Mononuclear cell (primary cell): ENCODE measurements around the gene BRF1. TPM values are rescaled to one million over a fixed set of nuclear protein-coding genes. Genes with fewer than 3 reads are reported as not detected.
A peak's percentile ranks its signal among the peaks of the same experiment; 100 is the strongest.

ENCODE experiments used
- H3K27me3 ChIP-seq: 2 replicates; pipeline ENCODE4 v1.6.0; 2011; ENCODE audit warnings: low read length, control low read depth; ENCODE audit not compliant: insufficient read depth
- H3K4me1 ChIP-seq: 2 replicates; pipeline ENCODE4 v1.5.1; 2011; ENCODE audit warnings: mild to moderate bottlenecking, low read length, control low read depth; ENCODE audit not compliant: insufficient read depth
- H3K4me3 ChIP-seq: 2 replicates; pipeline ENCODE4 v1.5.1; 2011; ENCODE audit warnings: mild to moderate bottlenecking, low read length, moderate library complexity
- H3K9me3 ChIP-seq: 2 replicates; pipeline ENCODE4 v1.5.1; 2011; ENCODE audit warnings: low read depth, mild to moderate bottlenecking, control low read depth, low read length
- total RNA-seq: library from RNA; depleted of rRNA; stranded (reverse); fragments of >200 nt; gene quantifications from one replicate; pipeline ENCODE4 v1.2.3, GENCODE V29; 2012

BRF1 gene
- 39.7 TPM for total RNA-seq

DNA sequence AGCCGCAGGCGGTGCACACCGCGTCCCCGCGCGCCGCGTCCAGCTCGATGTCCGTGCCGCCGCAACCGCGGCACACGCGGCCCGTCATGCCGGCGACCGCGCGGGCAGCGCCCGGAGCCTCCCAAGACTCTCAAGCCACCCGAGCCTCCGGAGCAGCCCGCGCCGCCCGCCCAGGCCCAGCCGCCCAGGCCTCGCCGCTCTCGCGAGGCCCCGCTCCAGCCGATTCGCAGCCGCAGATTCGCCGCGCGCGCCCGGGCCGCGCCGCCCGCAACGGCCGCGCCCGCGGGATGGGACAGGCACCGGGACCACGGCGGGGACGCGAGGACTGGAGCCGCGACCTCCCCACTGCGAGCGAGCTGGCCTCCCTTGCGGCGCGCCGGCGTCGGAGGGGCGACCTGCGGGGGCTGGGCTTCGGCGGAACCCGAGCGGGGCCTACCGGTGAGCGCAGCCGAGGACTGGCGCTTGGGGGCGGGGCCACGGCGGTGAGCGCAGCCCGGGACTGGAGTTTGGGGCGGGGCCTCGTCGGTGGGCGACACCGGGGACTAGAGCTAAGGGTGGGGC is at the start of gene BRF1:
TSS of gene BRF1 (minus strand) at position 460 of the 561 bp plus-strand sequence. CDS start at position 88, 372 bp downstream.
- peak within 1 kb of the TSS; percentile 69 for H3K4me3 ChIP-seq
- peaks cover 39% of the 10 kb centered on the region for H3K4me1 ChIP-seq
- H3K27me3 ChIP-seq: no peaks in the 10 kb centered on the region
- no peaks in the 10 kb centered on the region for H3K9me3 ChIP-seq

DNA sequence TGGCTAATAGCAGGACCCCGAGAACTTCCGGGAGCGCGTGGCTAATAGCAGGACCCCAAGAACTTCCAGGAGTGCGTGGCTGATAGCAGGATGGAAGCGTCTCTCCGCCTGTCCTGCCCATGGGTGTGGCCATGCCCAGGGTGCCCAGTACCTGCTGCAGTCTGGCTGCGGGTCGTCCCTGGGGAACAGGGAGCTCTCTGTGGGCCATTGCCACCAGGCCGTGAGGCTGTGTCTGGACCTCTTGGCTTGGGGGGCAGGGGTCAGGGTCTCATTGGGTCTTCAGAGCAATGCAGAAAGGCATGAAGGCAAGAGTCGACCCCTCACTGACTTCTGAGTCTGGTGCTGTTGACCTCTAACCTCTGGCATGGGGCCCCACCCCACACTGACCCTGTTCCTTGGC is 49.2 kb upstream of the BRF1 start:
- Histone ChIP-seq H3K4me1 (peaks cover 5% of the 10 kb centered on the region), H3K4me3 (no peak overlapping the region), H3K9me3 (no peaks in the 10 kb centered on the region), H3K27me3 (no peaks in the 10 kb centered on the region)

DNA sequence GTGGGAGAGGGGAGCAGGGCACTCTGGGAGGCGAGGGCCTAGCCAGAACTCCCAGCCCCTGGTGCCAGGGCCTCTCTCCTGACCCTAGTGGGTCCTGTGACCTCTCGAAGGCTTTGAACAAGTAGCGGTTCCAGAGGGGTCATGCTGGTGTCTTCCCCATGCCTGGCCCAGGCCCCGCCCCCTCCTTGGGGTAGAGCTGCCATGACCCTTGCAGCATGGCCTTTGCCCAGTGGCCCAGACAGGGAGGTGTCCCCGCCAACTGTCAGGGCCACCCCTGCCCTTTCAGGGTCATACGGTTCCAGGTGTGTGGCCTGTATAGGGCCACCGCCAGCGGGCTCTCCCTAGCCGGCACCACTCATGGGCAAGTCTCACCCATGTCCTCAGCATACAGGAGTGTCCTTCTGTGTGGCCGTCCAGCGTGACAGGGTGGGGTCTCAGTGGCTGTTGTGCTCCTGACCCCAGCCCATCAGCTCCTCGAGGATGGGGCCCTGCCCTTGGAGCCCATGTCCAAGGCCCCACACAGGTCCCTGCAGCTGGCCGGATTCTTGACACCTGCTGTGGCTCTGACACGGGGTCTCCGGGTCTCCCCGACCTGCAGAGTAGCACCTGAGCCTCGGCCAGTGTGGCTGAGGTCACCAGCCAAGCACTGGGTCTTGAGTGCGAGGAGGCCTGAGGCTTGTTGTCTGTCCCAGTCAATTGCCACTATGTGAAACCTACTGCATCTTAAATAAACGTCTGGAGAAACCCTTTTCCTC is 48.3 kb upstream of the BRF1 start:
- Histone ChIP-seq H3K27me3 (no peaks in the 10 kb centered on the region), H3K4me1 (peaks cover 5% of the 10 kb centered on the region), H3K4me3 (no peak overlapping the region), H3K9me3 (no peaks in the 10 kb centered on the region)

DNA sequence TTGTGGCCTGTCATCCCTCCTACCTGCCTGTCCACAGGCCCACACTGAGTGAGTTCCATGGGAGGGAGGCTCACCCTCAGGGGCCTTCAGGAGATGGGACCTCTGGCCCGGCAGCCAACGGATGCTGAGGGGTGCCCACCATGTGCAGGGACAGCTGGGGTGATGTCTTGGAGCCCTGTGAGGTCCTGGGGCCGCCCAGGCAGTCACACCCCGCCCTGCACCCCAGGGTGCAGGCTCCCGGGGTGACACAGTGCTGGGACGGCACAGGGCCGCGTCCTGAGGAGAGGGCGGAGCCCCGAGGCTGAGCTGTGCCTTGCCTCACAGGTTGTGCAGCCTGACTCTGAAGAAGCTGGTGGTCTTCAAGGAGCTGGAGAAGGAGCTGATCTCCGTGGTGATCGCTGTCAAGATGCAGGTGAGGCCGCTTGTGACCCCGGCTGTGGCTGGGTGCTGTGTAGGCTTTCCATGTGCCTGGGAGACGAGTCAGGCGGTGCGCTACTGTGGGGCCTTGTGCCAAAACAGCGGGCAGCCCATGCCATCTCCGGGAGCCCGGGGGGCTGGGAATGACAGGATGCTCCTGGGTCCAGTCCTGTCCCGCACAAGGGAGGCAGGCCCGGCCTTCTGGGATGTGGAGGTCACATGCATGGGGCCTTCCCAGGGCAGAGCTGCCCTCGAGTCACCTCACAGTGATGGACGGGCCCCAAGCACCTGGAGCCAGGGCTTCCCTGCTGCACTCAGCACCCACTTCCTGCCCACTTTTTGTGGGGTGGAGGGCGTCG is 47.6 kb upstream of the BRF1 start:
- Histone ChIP-seq H3K4me3 (no peak overlapping the region), H3K4me1 (peaks cover 5% of the 10 kb centered on the region), H3K9me3 (no peaks in the 10 kb centered on the region), H3K27me3 (no peaks in the 10 kb centered on the region)

GRCh38 chr14:105347587-105347968 is 46.8 kb upstream of the BRF1 start:
- no peaks in the 10 kb centered on the region for H3K9me3 ChIP-seq
- peaks cover 5% of the 10 kb centered on the region for H3K4me1 ChIP-seq
- no peaks in the 10 kb centered on the region for H3K27me3 ChIP-seq
- H3K4me3 ChIP-seq: no peak overlapping the region

DNA sequence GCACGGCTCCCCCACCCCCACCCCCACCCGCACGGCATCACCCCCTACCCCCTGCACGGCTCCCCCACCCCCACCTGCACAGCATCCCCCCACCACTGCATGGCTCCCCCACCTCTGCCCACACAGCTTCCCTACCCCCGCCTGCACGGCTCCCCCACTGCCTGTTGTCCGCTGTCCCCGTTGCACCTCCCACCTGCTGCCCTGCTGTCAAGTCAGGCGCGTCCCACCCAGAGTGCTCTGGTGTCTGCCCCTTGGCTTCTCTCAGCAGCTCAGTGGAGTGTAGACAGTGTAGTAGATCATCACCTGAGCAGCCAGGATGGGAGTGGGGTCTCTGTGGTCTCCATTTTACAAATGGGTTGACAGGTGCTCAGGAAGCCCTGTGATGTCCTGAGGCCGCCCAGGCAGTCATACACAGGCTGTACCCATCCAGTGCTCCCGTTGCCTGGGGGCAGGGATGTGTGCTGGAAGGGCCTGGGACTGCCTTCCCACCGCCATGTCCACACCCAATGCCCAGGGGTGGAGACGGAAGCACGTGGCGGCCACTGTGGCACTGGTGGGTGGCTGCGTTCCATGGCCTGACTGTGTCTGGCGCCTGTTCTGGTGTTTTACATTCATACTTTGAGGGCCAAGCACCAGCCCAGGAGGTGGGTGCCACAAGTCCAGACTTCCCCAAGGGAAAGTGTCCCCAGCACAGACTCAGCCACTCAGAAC is 46.2 kb upstream of the BRF1 start:
- no peak overlapping the region for H3K4me3 ChIP-seq
- H3K9me3 ChIP-seq: no peaks in the 10 kb centered on the region
- H3K27me3 ChIP-seq: no peaks in the 10 kb centered on the region
- peaks cover 3% of the 10 kb centered on the region for H3K4me1 ChIP-seq

DNA sequence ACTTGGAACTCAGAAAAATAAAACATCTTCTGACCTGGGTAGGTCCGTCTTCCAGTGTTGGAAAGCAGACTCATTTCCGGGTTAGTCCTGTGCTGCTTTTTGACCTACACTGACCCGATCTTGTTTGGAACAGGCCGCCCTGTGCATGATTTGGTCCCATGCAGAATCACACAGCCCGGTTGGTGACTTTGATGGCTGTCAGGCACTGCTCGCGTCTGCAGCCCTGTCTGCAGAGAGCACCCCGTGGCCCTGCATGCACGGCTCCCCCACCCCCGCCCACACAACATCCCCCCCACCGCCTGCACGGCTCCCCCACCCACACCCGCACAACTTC is 45.4 kb upstream of the BRF1 start:
- Histone ChIP-seq H3K27me3 (no peaks in the 10 kb centered on the region), H3K9me3 (no peaks in the 10 kb centered on the region), H3K4me3 (no peak overlapping the region), H3K4me1 (no peaks in the 10 kb centered on the region)

DNA sequence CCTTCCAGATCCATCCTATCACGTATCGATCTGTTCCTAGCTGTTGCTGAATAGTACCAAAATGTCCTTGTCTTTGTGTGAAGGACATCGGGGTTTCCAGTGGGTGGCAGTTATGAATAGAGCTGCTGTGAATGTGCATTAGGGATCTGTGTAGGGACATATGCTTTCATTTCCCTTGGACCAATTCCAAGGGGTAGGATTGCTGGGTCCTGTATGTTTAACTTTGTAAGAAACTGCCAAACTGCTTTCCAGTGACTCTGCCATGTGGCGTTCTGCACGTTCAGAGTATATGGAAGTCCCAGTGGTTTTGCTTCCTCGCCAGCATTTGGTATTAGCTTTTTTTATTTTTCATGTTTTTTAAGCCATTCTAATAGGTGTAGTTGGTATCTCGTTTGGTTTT is 42.4 kb upstream of the BRF1 start:
- Histone ChIP-seq H3K9me3 (no peaks in the 10 kb centered on the region), H3K4me1 (no peaks in the 10 kb centered on the region), H3K27me3 (no peaks in the 10 kb centered on the region), H3K4me3 (no peak overlapping the region)

DNA sequence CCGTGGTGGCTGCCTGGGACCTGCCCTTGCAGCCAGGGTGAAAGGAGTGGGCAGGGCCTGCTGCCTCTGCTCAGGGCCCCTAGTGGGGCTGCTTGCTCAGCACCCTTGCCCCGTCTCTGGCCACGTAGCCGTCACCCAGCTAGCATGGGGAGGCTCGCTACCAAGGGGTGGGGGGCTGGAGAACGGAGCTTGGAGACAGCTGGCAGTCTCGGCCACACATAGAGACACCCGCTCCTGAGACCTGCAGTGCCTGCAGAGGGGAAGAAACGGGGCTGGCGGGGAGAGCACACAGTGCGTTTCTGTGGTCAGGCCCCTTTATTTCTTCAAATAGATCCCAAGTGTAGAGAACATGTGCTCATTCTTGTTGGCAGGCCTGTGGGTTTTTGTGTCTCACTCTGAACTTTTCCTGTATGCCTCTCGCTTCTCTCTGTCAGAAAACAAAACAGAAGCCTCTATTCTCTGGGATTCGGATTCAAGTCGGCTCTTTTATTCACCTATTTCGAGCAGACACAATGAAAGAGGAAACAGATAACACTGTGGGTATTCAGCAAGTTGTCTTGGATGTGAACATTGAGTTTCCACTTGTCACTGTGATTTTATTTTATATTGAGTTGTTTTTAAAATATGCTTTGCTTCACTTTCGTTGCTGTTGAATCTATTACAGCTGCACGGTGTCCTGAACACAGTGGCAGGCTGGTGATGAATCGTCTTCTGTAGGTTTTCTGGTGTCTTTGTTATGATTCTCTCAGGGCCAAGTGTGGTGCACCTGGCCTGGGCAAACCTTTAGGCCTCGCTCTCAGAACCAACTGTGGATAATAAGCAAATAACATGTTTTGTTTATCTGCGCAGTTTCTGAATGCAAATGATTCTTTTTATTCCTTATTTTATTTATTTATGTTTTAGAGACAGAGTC is 40.3 kb upstream of the BRF1 start:
- H3K9me3 ChIP-seq: no peaks in the 10 kb centered on the region
- no peaks in the 10 kb centered on the region for H3K27me3 ChIP-seq
- no peaks in the 10 kb centered on the region for H3K4me1 ChIP-seq
- H3K4me3 ChIP-seq: no peak overlapping the region

DNA sequence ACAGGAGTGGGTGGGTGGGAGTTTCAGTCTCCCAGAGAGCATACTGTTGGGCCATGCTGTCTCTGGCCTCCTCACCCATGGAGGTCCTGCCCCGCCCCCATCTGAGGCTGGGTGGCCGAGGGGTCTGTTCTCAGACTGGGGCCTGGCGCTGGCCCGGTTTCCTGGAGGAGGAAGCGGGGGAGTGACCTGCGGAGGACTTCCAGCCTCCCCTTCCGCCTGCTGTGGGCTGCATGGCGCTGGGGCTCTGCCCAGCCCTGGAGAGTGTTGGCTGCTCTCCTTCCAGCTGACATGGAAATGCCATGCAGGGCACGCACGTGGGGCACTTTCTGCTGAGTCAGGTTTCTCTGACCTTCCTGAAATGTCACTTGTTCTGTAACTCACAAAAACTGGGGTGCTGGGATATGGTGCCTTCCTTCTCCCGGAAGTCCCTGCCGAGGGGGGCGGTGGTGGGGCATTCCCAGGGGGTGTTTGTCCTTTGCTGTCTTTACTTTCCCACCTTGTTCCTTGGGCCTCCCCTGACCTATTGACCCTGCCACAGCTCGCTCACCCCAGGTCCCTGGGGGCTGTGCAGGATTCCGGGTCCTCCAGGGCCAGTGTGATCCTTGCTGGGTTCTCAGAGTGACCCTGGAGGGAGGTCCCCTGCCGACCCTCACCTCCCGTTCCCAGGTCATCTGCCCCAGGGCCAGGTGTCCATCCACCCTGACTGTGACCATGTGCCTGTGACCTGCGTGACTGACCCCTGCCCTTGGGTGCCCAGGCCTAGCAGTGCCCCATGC is 37.4 kb upstream of the BRF1 start:
- Histone ChIP-seq H3K27me3 (no peaks in the 10 kb centered on the region), H3K4me1 (no peaks in the 10 kb centered on the region), H3K9me3 (no peaks in the 10 kb centered on the region), H3K4me3 (no peak overlapping the region)

DNA sequence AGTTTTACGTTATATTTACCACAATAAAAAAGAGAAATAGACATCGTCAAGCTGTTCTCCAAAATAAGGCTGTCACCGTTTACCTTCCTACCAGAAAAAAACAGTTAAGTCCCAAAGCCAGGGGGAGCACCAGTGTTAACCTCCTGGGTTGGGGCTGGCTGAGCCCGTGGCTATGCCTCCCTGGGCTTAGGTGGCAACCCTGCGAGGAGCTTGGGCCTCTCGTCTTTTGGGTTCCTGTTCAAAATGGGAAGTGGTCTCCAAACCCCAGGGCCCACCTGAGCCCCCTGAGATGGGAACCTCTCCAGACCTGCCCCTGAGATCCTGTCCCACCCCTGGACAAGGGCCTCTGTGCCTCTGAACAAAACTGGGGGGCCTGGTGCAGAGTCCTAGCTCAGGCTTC is 36.6 kb upstream of the BRF1 start:
- H3K4me3 ChIP-seq: no peak overlapping the region
- no peaks in the 10 kb centered on the region for H3K9me3 ChIP-seq
- H3K4me1 ChIP-seq: peaks cover 2% of the 10 kb centered on the region
- no peaks in the 10 kb centered on the region for H3K27me3 ChIP-seq

- H3K4me1 ChIP-seq: peaks cover 5% of the 10 kb centered on the region
- no peaks in the 10 kb centered on the region for H3K27me3 ChIP-seq
- H3K4me3 ChIP-seq: no peak overlapping the region
- no peaks in the 10 kb centered on the region for H3K9me3 ChIP-seq
These were observed 35.9 kb upstream of the BRF1 start for GRCh38 chr14:105336477-105337287.

DNA sequence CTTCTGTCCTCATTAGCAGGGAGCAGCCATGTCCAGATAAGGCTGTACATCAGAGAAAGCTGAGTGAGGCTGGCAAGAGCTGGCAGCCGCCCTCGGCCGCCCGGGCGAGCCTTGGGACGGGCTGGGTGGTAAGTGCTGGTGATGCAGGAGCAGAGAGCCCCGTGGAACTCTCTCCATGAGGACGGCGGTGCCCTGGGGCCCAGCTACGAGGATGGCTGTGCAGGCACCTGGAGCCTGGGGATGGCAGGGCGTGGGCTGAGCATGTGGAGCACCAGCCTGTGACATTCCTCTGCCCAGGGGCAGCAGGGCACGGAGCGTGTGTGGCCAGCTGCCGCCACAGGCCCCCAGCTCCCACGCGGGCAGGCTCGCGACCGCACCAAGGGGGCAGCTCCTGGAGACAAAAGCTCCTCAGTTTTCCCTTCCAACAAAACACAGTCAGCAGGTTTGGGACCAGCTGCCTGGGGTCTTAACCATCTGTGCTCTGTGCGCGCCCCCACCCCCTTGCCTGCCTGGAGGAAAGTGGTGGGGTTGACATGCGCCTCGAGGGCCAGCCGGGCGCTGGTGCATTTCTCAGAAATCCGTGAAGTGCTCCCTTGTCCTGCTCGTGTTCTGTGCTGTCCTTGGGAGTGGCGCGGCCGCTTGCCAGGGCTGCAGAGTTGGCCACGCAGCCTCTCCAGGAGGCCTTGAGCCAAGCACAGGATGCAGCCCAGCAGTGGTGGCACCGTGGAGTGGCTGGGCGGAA is 35.1 kb upstream of the BRF1 start:
- H3K4me1 ChIP-seq: peaks cover 7% of the 10 kb centered on the region
- no peaks in the 10 kb centered on the region for H3K27me3 ChIP-seq
- no peak overlapping the region for H3K4me3 ChIP-seq
- no peaks in the 10 kb centered on the region for H3K9me3 ChIP-seq
